Endothelial cell (in vitro differentiated cells): ENCODE results near the gene CTXND1. TPM values are rescaled to one million over a fixed set of nuclear protein-coding genes. Genes with fewer than 3 reads are reported as not detected.

Experiments used
- DNase-seq: peaks from one replicate; pipeline ENCODE4 v3.0.0; 2021; ENCODE audit warnings: low spot score
- H3K27ac Mint-ChIP-seq: one replicate; pipeline ENCODE4 v1.8.0; 2021; ENCODE audit warnings: mixed read lengths, inconsistent platforms; ENCODE audit not compliant: unreplicated experiment
- H3K27me3 Mint-ChIP-seq: one replicate; pipeline ENCODE4 v1.8.0; 2021; ENCODE audit warnings: mild to moderate bottlenecking, moderate library complexity, mixed read lengths, inconsistent platforms; ENCODE audit not compliant: unreplicated experiment
- H3K36me3 Mint-ChIP-seq: one replicate; pipeline ENCODE4 v1.8.0; 2021; ENCODE audit warnings: mild to moderate bottlenecking, low read depth, mixed read lengths, inconsistent platforms; ENCODE audit not compliant: unreplicated experiment
- H3K4me1 Mint-ChIP-seq: one replicate; pipeline ENCODE4 v1.8.0; 2021; ENCODE audit warnings: mild to moderate bottlenecking, mixed read lengths, inconsistent platforms; ENCODE audit not compliant: unreplicated experiment
- H3K4me3 Mint-ChIP-seq: one replicate; pipeline ENCODE4 v1.8.0; 2021; ENCODE audit warnings: mild to moderate bottlenecking, mixed read lengths, inconsistent platforms; ENCODE audit not compliant: unreplicated experiment
- H3K9me3 Mint-ChIP-seq: one replicate; pipeline ENCODE4 v1.8.0; 2021; ENCODE audit warnings: mixed read lengths, inconsistent platforms; ENCODE audit not compliant: unreplicated experiment
- total RNA-seq: library from RNA; stranded (reverse); fragmentation: NEBNext Ultra II Directional; extraction: Animal tissue kit (Norgen Biotek cat#: 25700); gene quantifications from one replicate; pipeline ENCODE4 v1.2.1, GENCODE V29; 2021; ENCODE audit not compliant: unreplicated experiment
- TF ChIP-seq, protein P1 (sequence below): fragments of 200-600 bp; sonication (generic); IDR thresholded peaks from one replicate; pipeline ENCODE4 v1.5.0; 2021; ENCODE audit warnings: antibody characterized with exemption; ENCODE audit not compliant: unreplicated experiment

CTXND1 gene
- total RNA-seq, 1 donor from 2014 or later = 0.03 TPM

DNA sequence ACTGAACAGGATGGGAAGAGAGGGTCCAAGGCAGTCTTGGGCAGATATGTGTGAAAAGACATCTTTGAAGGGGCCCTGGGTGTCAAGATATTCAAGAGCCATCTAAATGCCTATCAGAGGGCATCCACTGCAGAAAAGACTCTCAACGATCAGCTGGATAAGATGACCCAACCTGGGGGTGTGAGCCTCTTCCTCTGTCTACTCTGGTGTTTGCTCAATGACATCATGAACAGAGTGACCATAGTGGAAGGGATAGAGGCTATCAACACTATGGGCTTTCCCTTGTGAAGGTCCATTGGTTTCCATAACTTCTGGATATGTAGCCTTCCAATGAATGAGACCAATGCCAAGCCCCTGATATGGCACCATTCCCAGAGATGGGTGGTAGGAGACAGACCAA is 57.1 kb downstream of the CTXND1 start:
- no peak for DNase-seq
- Mint-ChIP-seq H3K9me3 (no peaks in the 10 kb centered on the region), H3K4me3 (no peak overlapping the region), H3K27me3 (no peaks in the 10 kb centered on the region), H3K36me3 (no peaks in the 10 kb centered on the region), H3K27ac (no peak overlapping the region), H3K4me1 (no peaks in the 10 kb centered on the region)
- TF ChIP-seq, protein P1, sequence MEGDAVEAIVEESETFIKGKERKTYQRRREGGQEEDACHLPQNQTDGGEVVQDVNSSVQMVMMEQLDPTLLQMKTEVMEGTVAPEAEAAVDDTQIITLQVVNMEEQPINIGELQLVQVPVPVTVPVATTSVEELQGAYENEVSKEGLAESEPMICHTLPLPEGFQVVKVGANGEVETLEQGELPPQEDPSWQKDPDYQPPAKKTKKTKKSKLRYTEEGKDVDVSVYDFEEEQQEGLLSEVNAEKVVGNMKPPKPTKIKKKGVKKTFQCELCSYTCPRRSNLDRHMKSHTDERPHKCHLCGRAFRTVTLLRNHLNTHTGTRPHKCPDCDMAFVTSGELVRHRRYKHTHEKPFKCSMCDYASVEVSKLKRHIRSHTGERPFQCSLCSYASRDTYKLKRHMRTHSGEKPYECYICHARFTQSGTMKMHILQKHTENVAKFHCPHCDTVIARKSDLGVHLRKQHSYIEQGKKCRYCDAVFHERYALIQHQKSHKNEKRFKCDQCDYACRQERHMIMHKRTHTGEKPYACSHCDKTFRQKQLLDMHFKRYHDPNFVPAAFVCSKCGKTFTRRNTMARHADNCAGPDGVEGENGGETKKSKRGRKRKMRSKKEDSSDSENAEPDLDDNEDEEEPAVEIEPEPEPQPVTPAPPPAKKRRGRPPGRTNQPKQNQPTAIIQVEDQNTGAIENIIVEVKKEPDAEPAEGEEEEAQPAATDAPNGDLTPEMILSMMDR = no peak

DNA sequence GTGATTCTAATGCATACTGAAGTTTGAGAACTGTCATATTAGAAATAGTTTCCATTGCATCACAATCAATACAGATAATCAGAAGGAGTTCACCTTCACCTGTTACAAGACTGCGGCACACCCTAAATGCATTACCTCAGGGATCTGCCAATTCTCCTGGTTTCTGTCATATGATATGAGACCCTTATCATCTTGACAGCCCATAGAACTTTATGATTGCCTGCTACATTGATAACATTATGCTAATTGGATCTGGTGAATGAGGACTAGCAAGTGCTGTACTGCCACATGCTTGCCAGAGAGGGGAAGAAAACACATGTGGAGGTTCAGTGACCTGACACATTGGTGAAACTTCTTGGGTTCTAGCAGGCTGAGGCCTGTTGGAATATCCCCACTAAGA is 57.8 kb downstream of the CTXND1 start:
- no peak overlapping the region for H3K4me3 Mint-ChIP-seq
- H3K4me1 Mint-ChIP-seq = no peaks in the 10 kb centered on the region
- no peak for DNase-seq
- no peaks in the 10 kb centered on the region for H3K36me3 Mint-ChIP-seq
- TF ChIP-seq, protein P1 = no peak
- H3K27me3 Mint-ChIP-seq = no peaks in the 10 kb centered on the region
- no peak overlapping the region for H3K27ac Mint-ChIP-seq
- H3K9me3 Mint-ChIP-seq = no peaks in the 10 kb centered on the region

DNA sequence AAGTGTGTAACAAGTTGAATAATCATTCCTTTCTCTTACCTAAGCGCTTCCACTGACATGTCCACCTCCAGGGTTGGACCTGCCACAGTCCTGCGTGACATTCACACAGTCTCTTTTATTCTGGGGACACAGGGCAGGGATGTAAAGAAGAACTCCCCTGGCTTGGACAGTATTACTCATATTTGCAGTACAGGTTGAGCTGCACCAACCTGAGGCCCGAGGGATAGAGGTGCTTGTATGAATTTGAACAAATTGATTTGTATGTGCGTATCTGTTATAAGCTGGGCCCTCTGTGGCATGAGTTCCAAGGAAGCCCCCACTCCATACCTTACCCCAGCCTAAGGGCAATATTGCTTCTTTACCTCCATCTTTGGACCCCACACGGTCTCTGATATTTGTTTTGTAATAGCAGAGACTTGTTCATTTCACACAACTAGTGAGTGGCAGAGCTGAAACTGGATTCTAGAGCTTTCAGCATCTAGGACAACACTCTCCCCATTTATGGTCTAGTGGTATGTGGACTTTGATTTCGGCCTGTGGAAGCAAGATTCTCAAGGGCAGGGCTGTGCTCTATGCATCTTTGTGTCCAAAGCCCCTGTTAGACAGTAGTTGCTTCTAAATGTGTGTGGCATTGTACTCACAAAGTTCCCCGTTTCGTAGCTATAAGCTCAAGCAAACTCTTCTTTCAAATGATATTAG is 60.0 kb downstream of the CTXND1 start:
- no peak overlapping the region for H3K27ac Mint-ChIP-seq
- no peaks in the 10 kb centered on the region for H3K36me3 Mint-ChIP-seq
- H3K9me3 Mint-ChIP-seq = no peaks in the 10 kb centered on the region
- H3K27me3 Mint-ChIP-seq = no peaks in the 10 kb centered on the region
- no peak for DNase-seq
- no peaks in the 10 kb centered on the region for H3K4me1 Mint-ChIP-seq
- no peak overlapping the region for H3K4me3 Mint-ChIP-seq
- TF ChIP-seq, protein P1 = no peak

DNA sequence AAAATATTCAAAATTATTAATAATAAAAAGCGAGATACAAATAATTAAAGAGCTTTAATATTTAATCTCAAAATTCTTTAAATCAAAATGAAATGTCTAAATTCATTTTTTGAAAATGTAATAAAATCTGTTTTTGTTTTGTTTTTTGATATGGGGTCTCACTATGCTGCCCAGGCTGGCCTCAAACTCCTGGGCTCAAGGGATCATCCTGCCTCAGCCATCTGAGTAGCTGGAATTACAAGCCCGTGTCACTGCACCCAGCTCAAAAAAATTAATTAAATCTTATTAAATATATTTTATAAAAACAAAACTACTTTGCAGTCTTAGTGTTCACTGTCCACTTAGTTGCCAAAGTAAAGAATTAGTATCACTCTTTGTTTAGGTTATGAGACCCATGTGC is 60.8 kb downstream of the CTXND1 start:
- H3K4me1 Mint-ChIP-seq = no peaks in the 10 kb centered on the region
- no peak for DNase-seq
- no peak overlapping the region for H3K27ac Mint-ChIP-seq
- no peaks in the 10 kb centered on the region for H3K9me3 Mint-ChIP-seq
- H3K27me3 Mint-ChIP-seq = no peaks in the 10 kb centered on the region
- TF ChIP-seq, protein P1 = no peak
- no peaks in the 10 kb centered on the region for H3K36me3 Mint-ChIP-seq
- H3K4me3 Mint-ChIP-seq = no peak overlapping the region

DNA sequence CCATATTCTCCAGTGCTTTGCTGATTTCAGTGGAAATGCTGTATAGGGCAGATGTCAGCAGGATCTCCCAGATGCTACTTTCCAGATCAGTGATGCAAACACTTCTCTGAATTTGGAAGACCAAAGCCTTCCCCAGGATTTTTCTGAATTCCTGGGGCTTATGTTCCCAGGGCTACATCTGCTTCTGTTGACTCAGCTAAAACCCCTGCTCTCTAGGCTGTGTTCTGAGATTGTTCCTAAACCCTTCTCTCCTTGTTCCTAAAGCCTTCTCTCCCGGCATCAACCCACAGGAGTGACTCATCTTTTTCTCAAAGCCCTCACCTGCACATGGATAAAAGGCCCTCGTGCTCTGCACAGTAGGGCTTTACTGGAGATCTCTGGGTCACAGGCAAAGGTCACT is 63.8 kb downstream of the CTXND1 start:
- Mint-ChIP-seq H3K4me1 (no peaks in the 10 kb centered on the region), H3K9me3 (no peaks in the 10 kb centered on the region), H3K4me3 (no peak overlapping the region), H3K27me3 (no peaks in the 10 kb centered on the region), H3K27ac (no peak overlapping the region), H3K36me3 (no peaks in the 10 kb centered on the region)
- DNase-seq = no peak
- TF ChIP-seq, protein P1 = no peak
